Measurements from ENCODE around the gene ANKFN1. TPM values are rescaled to one million over a fixed set of nuclear protein-coding genes. Genes with fewer than 3 reads are reported as not detected.
"Not testable (repeated sequence)": the region's sequence is repeated elsewhere in the genome, so short reads cannot be mapped to it uniquely, and the experiment has no call there.

The ANKFN1 gene
- total RNA-seq, 2 donors from 2014 or later: 3.0 to 7.3 TPM

- intact Hi-C loops (cut with DNase I): no loop called here
- H3K4me3 ChIP-seq: no peak overlapping the region
- no peak overlapping the region for H3K27ac ChIP-seq
- no peak for TF ChIP-seq CTCF (IDR thresholded peaks at IDR 0.05)
- no peak for TF ChIP-seq POLR2AphosphoS5 (IDR thresholded peaks at IDR 0.05)
- no peak for TF ChIP-seq POLR2A (IDR thresholded peaks at IDR 0.05)
- no peaks in the 10 kb centered on the region for H3K36me3 ChIP-seq
- no peaks in the 10 kb centered on the region for H3K9me3 ChIP-seq
- WGBS: 35% methylated on average over 1 of the region's 1 CpG
- H3K4me1 ChIP-seq (replicated peaks): no peaks in the 10 kb centered on the region
- H3K27me3 ChIP-seq (replicated peaks; ENCODE audit: insufficient read depth): no peaks in the 10 kb centered on the region
- no peak for DNase-seq (ENCODE audit: low spot score)
These were observed 253.8 kb downstream of the ANKFN1 start for GRCh38 chr17:56407086-56407485.

- H3K4me1 ChIP-seq (replicated peaks); H3K27ac ChIP-seq; H3K4me3 ChIP-seq; H3K27me3 ChIP-seq (replicated peaks; ENCODE audit: insufficient read depth); DNase-seq (ENCODE audit: low spot score); H3K9me3 ChIP-seq; H3K36me3 ChIP-seq; intact Hi-C loops (cut with DNase I): not testable (repeated sequence)
- WGBS: 72% methylated on average over 2 of the region's 2 CpGs
These were observed 259.1 kb downstream of the ANKFN1 start for GRCh38 chr17:56412356-56412755.

GRCh38 chr17:56416682-56417351 is 263.5 kb downstream of the ANKFN1 start:
- DNase-seq (ENCODE audit: low spot score): no peak
- no peaks in the 10 kb centered on the region for H3K9me3 ChIP-seq
- H3K27me3 ChIP-seq (replicated peaks; ENCODE audit: insufficient read depth): no peaks in the 10 kb centered on the region
- TF ChIP-seq POLR2A (IDR thresholded peaks at IDR 0.05): no peak
- no peak for TF ChIP-seq POLR2AphosphoS5 (IDR thresholded peaks at IDR 0.05)
- no peak for TF ChIP-seq CTCF (IDR thresholded peaks at IDR 0.05)
- no peak overlapping the region for H3K4me3 ChIP-seq
- 92% methylated on average over 5 of the region's 5 CpGs for WGBS
- no peaks in the 10 kb centered on the region for H3K36me3 ChIP-seq
- no peak overlapping the region for H3K27ac ChIP-seq
- intact Hi-C loops (cut with DNase I): no loop called here
- H3K4me1 ChIP-seq (replicated peaks): no peaks in the 10 kb centered on the region

GRCh38 chr17:56424005-56424404 is 270.7 kb downstream of the ANKFN1 start:
- H3K4me3 ChIP-seq: no peak overlapping the region

GRCh38 chr17:56424543-56425044 is 271.3 kb downstream of the ANKFN1 start:
- 42% methylated on average over 2 of the region's 2 CpGs for WGBS
- no peaks in the 10 kb centered on the region for H3K27me3 ChIP-seq (replicated peaks; ENCODE audit: insufficient read depth)
- no peaks in the 10 kb centered on the region for H3K36me3 ChIP-seq
- H3K9me3 ChIP-seq: no peaks in the 10 kb centered on the region
- H3K4me3 ChIP-seq: no peak overlapping the region
- DNase-seq (ENCODE audit: low spot score): no peak
- no peak for TF ChIP-seq POLR2AphosphoS5 (IDR thresholded peaks at IDR 0.05)
- TF ChIP-seq POLR2A (IDR thresholded peaks at IDR 0.05): no peak
- TF ChIP-seq CTCF (IDR thresholded peaks at IDR 0.05): no peak
- intact Hi-C loops (cut with DNase I): no loop called here
- H3K4me1 ChIP-seq (replicated peaks): no peaks in the 10 kb centered on the region
- no peak overlapping the region for H3K27ac ChIP-seq

More at GRCh38 chr17:56424005-56424404, 270.7 kb downstream of the ANKFN1 start:
- Histone ChIP-seq H3K4me1 (replicated peaks) (no peaks in the 10 kb centered on the region), H3K9me3 (no peaks in the 10 kb centered on the region), H3K27ac (no peak overlapping the region), H3K27me3 (replicated peaks; ENCODE audit: insufficient read depth) (no peaks in the 10 kb centered on the region), H3K36me3 (no peaks in the 10 kb centered on the region)
- DNase-seq (ENCODE audit: low spot score): no peak
- intact Hi-C loops (cut with DNase I): no loop called here
- 96% methylated on average over 2 of the region's 2 CpGs for WGBS
- TF ChIP-seq POLR2A (IDR thresholded peaks at IDR 0.05) (no peak), CTCF (IDR thresholded peaks at IDR 0.05) (no peak), POLR2AphosphoS5 (IDR thresholded peaks at IDR 0.05) (no peak)
